Stimulated activated CD4-positive, alpha-beta T cell treated with anti-CD3 and anti-CD28 coated beads, Interleukin-4, amount 100 ng/mL, for 48 hours (primary cell): Measurements from ENCODE around the gene SCART1.
"Not testable (repeated sequence)": the region's sequence is repeated elsewhere in the genome, so short reads cannot be mapped to it uniquely, and the experiment has no call there.

ENCODE experiments used
- DNase-seq, 2 donors: peaks; one replicate each; pipeline ENCODE4 v3.0.0-alpha.2; 2020; ENCODE audit warnings: low read depth in 2 of 2

The SCART1 gene

DNA sequence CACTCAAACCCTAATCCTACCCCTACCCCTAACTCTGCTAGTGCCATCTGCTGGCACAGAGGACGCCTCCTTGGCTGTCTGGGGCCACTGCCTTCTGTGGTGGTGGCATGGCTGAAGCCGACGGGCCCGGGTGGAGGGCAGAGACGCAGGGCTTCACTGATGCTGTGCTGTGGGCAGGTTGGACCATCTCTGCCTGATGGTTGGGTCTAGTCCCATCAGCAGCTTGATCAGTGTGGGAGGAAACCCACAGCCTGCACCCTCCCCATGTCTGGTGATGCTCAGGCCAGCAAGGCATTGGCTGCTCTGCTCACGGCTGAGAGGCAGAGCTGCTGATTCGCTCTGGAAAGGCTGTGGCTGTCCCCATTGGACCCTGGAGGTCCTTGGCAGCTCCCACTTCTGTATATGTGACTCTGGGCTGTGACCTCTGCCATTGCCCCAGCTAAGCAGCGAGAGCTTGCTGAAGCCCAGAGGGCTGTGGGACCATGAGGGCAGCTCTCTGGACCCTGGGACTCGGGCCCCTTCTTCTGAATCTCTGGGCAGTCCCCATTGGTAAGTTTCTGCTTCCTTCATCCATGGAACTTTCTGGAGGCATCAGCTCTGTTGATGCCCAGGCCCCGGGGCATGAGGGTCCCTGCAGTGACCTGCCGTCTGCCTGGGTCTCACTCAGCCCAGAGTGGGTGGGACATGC, at the start of gene SCART1:
Gene SCART1 (plus strand): TSS at position 430 of the 688 bp plus-strand sequence. CDS start 53 bp downstream, at position 483.
- DNase-seq: no peak

GRCh38 chr10:133405272-133405671, 48.5 kb upstream of the SCART1 start:
- no peak for DNase-seq

DNA sequence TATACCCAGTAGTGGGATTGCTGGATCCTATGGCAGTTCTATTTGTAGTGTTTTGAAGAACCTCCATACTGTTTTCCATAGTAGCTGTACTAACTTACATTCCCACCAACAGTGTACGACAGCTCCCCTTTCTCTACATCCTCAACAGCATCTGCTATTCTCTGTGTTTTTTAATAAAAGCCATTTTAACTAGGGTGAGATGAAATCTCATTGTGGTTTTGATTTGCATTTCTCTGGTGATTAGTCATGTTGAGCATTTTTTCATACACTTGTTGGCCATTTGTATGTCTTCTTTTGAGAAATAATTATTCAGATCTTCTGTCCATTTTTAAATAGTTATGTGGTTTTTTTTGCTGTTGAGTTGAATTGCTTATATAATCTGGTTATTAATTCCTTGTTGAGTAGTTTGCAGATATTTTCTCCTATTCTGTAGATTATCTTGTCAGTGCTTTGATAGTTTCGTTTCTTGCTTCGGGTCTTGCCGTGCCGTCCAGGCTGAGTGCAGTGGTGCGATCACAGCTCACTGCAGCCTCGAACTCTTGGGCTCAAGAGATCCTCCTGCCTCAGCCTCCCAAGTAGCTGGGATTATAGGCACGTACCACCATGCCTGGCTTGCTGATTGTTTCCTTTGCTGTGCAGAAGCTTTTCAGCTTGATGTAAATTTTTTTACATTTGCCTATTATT, 47.8 kb upstream of the SCART1 start:
- no peak for DNase-seq

DNA sequence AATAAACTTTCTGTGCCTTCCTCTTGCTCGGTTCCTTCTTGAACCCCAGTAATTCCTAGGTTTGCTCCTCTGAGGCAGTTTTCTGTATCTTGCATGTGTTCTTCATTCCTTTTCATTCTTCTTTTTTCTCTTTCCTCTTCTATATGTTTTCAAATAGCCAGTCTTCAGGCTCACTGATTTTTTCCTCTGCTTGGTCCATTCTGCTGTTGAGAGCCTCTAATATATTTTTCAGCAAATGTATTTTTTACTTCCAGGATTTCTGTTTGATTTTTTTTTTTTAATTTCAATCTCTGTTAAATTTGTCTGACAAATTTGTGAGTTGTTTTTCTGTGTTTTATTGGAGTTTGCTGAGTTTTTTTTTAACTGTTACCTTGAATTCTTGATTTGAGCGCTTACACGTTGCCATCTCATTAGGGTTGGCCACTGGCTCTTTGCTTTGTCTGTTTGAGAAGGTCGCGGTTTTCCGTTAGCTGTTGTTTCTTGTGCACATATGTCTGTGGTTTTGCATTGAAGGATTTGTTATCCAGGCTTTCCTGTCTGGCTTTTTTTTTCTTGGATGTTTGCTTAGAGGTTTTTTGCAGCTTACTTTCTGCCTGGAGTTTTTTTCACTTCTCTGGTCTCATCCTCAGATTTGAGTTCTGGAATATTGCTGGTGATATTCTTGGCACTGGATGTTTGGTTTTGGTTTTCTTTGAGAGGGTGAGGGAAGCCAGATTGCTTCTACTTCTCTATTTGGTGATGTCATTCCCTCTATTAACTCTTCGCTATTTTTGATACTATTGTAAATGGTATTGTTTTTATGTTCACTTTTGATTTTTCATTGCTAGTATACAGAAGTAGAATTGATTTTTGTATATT, 42.0 kb upstream of the SCART1 start:
- no peak for DNase-seq

DNA sequence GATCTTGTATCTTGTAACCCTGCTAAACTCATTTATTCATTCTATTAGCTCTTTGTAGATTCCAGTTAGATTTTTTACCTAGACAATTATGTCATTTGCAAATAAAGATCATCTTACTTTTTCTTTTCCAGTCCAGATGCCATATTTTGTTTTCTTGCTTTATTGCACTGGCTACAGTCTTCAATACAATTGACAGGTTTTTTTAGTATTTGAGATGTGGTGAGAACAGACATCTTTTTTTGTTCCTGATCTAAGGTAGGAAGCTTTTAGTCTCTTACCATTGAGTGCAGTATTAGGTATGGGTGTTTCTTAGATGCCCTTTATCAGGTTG, 41.4 kb upstream of the SCART1 start:
- DNase-seq: no peak

- not testable (repeated sequence) for DNase-seq
Observed at GRCh38 chr10:133414401-133414800, 39.3 kb upstream of the SCART1 start.

DNA sequence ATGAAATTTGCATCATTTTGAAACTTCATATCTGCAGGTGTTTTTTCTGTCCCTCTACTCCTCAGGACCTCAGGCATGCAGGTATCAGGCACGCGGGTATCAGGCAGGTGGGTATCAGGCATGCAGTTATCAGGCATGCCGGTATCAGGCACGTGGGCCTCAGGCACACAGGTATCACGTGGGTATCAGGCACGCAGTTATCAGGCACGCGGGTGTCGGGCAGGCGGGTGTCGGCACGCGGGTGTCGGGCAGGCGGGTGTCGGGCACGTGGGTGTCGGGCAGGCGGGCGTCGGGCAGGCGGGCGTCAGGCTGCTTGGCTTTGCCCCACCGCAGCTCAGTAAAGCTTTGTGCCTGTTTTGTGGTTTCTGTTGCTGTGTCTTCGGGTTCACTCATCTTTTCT, 38.0 kb upstream of the SCART1 start:
- no peak for DNase-seq

GRCh38 chr10:133418289-133418993, 35.3 kb upstream of the SCART1 start:
- no peak for DNase-seq

GRCh38 chr10:133419211-133419950, 34.4 kb upstream of the SCART1 start:
- no peak for DNase-seq

DNA sequence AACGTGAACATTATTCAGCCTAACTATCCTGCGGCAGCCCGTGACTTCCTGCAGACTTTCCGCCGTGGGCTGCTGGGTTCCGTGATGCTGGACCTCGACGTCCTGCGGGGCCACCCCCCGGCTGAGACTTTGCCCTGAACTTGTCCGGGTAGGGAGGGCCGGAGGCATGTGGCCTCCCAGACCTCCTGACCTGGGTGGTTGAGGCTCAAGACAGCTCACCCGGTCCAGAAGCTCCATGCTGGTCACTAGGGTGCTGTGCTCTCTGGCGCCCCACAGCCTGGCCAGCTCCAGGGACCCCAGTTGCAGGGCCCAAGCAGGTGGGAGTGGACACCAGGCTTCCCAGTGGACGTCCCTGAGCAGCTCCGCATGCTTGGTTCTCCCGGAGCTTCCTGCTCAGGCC, 33.7 kb upstream of the SCART1 start:
- DNase-seq: no peak

- DNase-seq: no peak
Observed at GRCh38 chr10:133420579-133420978, 33.2 kb upstream of the SCART1 start.

GRCh38 chr10:133421336-133422222, 32.2 kb upstream of the SCART1 start:
- DNase-seq: no peak

- DNase-seq: no peak
Observed at GRCh38 chr10:133422223-133422806, 31.4 kb upstream of the SCART1 start.

- no peak for DNase-seq
Observed at GRCh38 chr10:133422807-133423771, 30.7 kb upstream of the SCART1 start.

DNA sequence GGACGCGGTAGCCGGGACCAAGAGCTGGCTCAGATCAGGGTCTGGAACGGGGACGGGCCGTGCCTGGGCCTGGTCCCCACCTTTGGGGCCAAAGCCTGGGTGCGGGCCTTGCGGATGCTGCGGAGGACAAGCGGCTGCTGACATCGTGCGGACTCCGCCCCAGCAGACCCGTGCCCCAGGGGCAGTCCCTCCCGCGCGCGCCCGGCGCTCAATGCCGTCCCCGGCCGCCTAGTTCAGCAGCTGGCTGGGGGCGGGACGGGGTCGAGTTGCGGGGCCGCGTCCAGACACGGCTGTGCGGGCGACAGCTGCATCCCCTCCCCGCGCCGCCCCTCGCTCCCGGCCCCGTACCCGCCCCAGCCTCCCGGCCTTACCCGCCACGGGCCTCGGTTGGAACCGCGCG, 29.6 kb upstream of the SCART1 start:
- DNase-seq: not testable (repeated sequence)

- DNase-seq: not testable (repeated sequence)
Observed at GRCh38 chr10:133424601-133425000, 29.1 kb upstream of the SCART1 start, which contains the start of gene SPRN. SPRN (minus strand) TSS chr10:133424625; CDS start chr10:133423681, 944 bp downstream.

DNA sequence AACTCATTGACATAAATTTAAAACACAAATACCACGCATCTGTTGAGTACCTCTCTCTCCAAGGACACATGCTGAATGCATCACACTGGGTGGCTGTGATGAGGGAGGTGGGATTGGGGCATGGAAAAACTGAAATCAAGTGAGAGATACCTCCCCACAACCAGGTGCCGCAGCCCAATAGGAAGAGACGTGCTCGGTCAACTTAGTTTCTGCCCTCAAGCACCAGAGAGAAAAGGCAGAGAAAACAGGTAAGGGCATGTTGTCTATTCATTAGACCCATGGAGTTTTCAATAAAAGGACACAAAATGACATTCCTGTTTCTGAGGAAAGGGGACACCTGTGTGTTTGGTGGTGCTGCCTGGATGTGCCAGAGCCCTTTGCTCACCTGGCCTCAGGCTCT, 24.2 kb upstream of the SCART1 start:
- not testable (repeated sequence) for DNase-seq

GRCh38 chr10:133431888-133432613, 21.7 kb upstream of the SCART1 start:
- DNase-seq: not testable (repeated sequence)
